HL-60 (cell line): ENCODE data around the gene TBC1D22B.

Source experiments
- DNase-seq, 2 experiments: peaks; one replicate each; pipeline ENCODE4 v3.0.0-alpha.2; 2010 to 2020; ENCODE audit warnings: low read depth in 1 of 2, low spot score in 1 of 2
- H3K27ac ChIP-seq: fragments of 250-450 bp; sonication (Bioruptor Pico); replicated peaks from 2 replicates; pipeline ENCODE4 v1.5.1; 2020; ENCODE audit warnings: mild to moderate bottlenecking, moderate library complexity
- H3K27me3 ChIP-seq: fragments of 250-450 bp; sonication (Bioruptor Pico); 2 replicates; pipeline ENCODE4 v1.5.1; 2021; ENCODE audit warnings: mild to moderate bottlenecking, moderate library complexity; ENCODE audit not compliant: insufficient read depth, poor library complexity, severe bottlenecking
- H3K4me3 ChIP-seq: replicated peaks from 2 replicates; pipeline ENCODE4 v1.5.1; 2011; ENCODE audit warnings: mild to moderate bottlenecking, control low read depth, low read length; ENCODE audit not compliant: insufficient read depth
- GABPA ChIP-seq: IDR thresholded peaks from 2 replicates; pipeline ENCODE4 v1.6.1; 2012; ENCODE audit warnings: low read depth
- POLR2AphosphoS5 ChIP-seq: IDR thresholded peaks from 2 replicates; pipeline ENCODE4 v1.6.1; 2012; ENCODE audit warnings: low read depth
- REST ChIP-seq: IDR thresholded peaks from 2 replicates; pipeline ENCODE4 v1.6.1; 2012; ENCODE audit warnings: low read depth; ENCODE audit not compliant: insufficient replicate concordance
- SPI1 ChIP-seq: IDR thresholded peaks from 2 replicates; pipeline ENCODE4 v1.6.1; 2012; ENCODE audit warnings: low read depth, mild to moderate bottlenecking, borderline replicate concordance
- TF ChIP-seq, protein P1 (sequence below): IDR thresholded peaks from one replicate; pipeline ENCODE4 v1.5.1; 2011; ENCODE audit warnings: low read length, control low read depth, inconsistent platforms; ENCODE audit not compliant: insufficient read depth

TBC1D22B gene

GRCh38 chr6:37314487-37315156, 57.0 kb downstream of the TBC1D22B start:
- Histone ChIP-seq H3K27ac (no peak overlapping the region), H3K4me3 (no peak overlapping the region), H3K27me3 (no peaks in the 10 kb centered on the region)
- peak; percentile 27 to 64 for DNase-seq
- TF ChIP-seq, protein P1, sequence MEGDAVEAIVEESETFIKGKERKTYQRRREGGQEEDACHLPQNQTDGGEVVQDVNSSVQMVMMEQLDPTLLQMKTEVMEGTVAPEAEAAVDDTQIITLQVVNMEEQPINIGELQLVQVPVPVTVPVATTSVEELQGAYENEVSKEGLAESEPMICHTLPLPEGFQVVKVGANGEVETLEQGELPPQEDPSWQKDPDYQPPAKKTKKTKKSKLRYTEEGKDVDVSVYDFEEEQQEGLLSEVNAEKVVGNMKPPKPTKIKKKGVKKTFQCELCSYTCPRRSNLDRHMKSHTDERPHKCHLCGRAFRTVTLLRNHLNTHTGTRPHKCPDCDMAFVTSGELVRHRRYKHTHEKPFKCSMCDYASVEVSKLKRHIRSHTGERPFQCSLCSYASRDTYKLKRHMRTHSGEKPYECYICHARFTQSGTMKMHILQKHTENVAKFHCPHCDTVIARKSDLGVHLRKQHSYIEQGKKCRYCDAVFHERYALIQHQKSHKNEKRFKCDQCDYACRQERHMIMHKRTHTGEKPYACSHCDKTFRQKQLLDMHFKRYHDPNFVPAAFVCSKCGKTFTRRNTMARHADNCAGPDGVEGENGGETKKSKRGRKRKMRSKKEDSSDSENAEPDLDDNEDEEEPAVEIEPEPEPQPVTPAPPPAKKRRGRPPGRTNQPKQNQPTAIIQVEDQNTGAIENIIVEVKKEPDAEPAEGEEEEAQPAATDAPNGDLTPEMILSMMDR, result peak; percentile 54
- no peak for TF ChIP-seq REST

DNA sequence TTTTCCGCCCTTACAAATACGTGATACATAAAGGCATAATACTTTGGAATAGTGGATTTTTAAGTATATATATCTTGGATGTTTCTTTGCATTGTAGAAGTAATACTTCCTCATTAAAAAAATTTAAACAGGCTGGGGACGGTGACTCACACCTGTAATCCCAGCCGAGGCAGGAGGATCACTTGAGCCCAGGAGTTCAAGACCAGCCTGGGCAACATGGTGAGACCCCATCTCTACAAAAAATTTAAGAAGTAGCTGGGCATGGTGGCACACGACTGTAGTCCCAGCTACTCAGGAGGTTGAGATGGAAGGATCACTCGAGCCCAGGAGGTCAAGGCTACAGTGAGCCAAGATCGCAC, 57.6 kb downstream of the TBC1D22B start:
- Histone ChIP-seq H3K27ac (no peak overlapping the region), H3K27me3 (no peaks in the 10 kb centered on the region), H3K4me3 (no peak overlapping the region)
- no peak for TF ChIP-seq REST
- TF ChIP-seq, protein P1, result no peak
- TF ChIP-seq POLR2AphosphoS5, result no peak
- DNase-seq, result no peak

DNA sequence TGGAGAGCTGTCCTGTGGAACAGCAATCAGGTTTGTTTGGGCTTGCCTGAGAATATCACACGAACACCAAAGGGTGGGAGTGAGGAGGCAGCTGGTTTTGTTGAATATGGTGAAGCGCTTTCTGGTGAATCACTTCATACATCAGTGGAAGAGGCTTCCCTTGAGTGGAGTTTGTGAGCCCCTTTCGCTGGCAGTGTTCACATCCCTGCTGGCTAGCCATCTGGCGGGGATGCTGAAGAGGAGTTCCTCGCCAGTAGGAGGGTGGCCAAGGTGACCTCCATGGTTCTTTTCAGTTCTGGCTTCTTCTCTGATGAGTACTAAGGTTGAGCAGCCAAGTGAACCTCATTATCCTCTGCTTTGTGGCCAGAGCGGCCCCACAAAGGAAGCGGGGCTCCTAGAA, 58.5 kb downstream of the TBC1D22B start:
- no peak for TF ChIP-seq SPI1
- no peak for TF ChIP-seq GABPA
- TF ChIP-seq, protein P1, result no peak
- no peak for TF ChIP-seq REST
- TF ChIP-seq POLR2AphosphoS5, result no peak
- Histone ChIP-seq H3K4me3 (no peak overlapping the region), H3K27ac (no peak overlapping the region), H3K27me3 (no peaks in the 10 kb centered on the region)
- DNase-seq, result no peak
